Loucy (cell line): ENCODE measurements around the gene FBRS.

Source experiments
- CTCF ChIP-seq: fragments of 200-600 bp; sonication (generic); conservative IDR thresholded peaks from 2 replicates; pipeline ENCODE4 v1.5.1; 2014; ENCODE audit warnings: mild to moderate bottlenecking, antibody characterized with exemption, low read length
- EZH2phosphoT487 ChIP-seq: fragments of 200-600 bp; IDR thresholded peaks from 2 replicates; pipeline ENCODE4 v1.6.1; 2018; ENCODE audit warnings: antibody characterized with exemption, mild to moderate bottlenecking, moderate library complexity, borderline replicate concordance

GRCh38 chr16:30688701-30689100 lies 30.5 kb downstream of the FBRS start:
- TF ChIP-seq CTCF (no peak), EZH2phosphoT487 (no peak)
